ENCODE results near the gene CYP2W1. TPM values are rescaled to one million over a fixed set of nuclear protein-coding genes. Genes with fewer than 3 reads are reported as not detected.

Gene CYP2W1
- total and polyA plus RNA-seq, 3 donors from 2014 or later = 0.61 to 1.2 (median 0.71) TPM

GRCh38 chr7:952548-953441 lies 30.2 kb upstream of the CYP2W1 start:
- Histone ChIP-seq H3K27me3 (no peaks in the 10 kb centered on the region), H3K4me1 (no peaks in the 10 kb centered on the region), H3K27ac (no peak overlapping the region), H3K4me3 (no peak overlapping the region), H3K36me3 (ENCODE audit: low read depth, missing control alignments) (no peaks in the 10 kb centered on the region), H3K9me3 (no peaks in the 10 kb centered on the region)
- intact Hi-C loops (cut with DNase I; ENCODE audit: low total_unique reads) = no loop called here
- no peak for DNase-seq
- TF ChIP-seq POLR2A (IDR thresholded peaks at IDR 0.05) (no peak), CTCF (IDR thresholded peaks at IDR 0.05) (no peak)
- WGBS, 2 donors = 76 to 87% methylated on average over 3 to 19 of the region's 20 CpGs

GRCh38 chr7:953547-954327 lies 29.2 kb upstream of the CYP2W1 start:
- H3K27ac ChIP-seq = no peak overlapping the region
- H3K4me1 ChIP-seq = no peaks in the 10 kb centered on the region
- TF ChIP-seq POLR2A (IDR thresholded peaks at IDR 0.05) (no peak), CTCF (IDR thresholded peaks at IDR 0.05) (no peak)
- no peaks in the 10 kb centered on the region for H3K27me3 ChIP-seq
- WGBS, 2 donors = 5% methylated on average over 38 of the region's 78 CpGs; no CpG with 5 or more reads in 1 of the 2 donors
- DNase-seq = peak; percentile 50
- intact Hi-C loops (cut with DNase I; ENCODE audit: low total_unique reads) = no loop called here
- H3K9me3 ChIP-seq = no peaks in the 10 kb centered on the region
- H3K36me3 ChIP-seq (ENCODE audit: low read depth, missing control alignments) = no peaks in the 10 kb centered on the region
- peak overlapping the region; percentile 34 to 52 for H3K4me3 ChIP-seq

GRCh38 chr7:954330-955238 lies 28.4 kb upstream of the CYP2W1 start, which contains the start of gene ADAP1:
Gene ADAP1 (minus strand): TSS chr7:954680. CDS start chr7:954477, 203 bp downstream.
- Histone ChIP-seq H3K27me3 (no peaks in the 10 kb centered on the region), H3K9me3 (no peaks in the 10 kb centered on the region), H3K4me3 (peak within 1 kb of the TSS; percentile 34 to 52), H3K27ac (no peak within 1 kb of the TSS), H3K36me3 (ENCODE audit: low read depth, missing control alignments) (no peaks in the 10 kb centered on the region), H3K4me1 (no peaks in the 10 kb centered on the region)
- no peak for DNase-seq
- intact Hi-C loops (cut with DNase I; ENCODE audit: low total_unique reads) = no loop called here
- 8 to 46% methylated on average over 3 to 78 of the region's 115 CpGs for WGBS, 2 donors
- TF ChIP-seq POLR2A (IDR thresholded peaks at IDR 0.05) (no peak), CTCF (IDR thresholded peaks at IDR 0.05) (peak in 1 of 3 experiments; percentile 11)

- intact Hi-C loops (cut with DNase I; ENCODE audit: low total_unique reads) = no loop called here
- no peak overlapping the region for H3K27ac ChIP-seq
- H3K27me3 ChIP-seq = no peaks in the 10 kb centered on the region
- H3K4me1 ChIP-seq = peaks cover 8% of the 10 kb centered on the region
- H3K36me3 ChIP-seq (ENCODE audit: low read depth, missing control alignments) = no peaks in the 10 kb centered on the region
- WGBS, 2 donors = 83 to 86% methylated on average over 10 of the region's 10 CpGs
- H3K9me3 ChIP-seq = no peaks in the 10 kb centered on the region
- TF ChIP-seq CTCF (IDR thresholded peaks at IDR 0.05) (no peak), POLR2A (IDR thresholded peaks at IDR 0.05) (no peak)
- no peak for DNase-seq
- H3K4me3 ChIP-seq = no peak overlapping the region
Observed at GRCh38 chr7:956031-956430, 26.9 kb upstream of the CYP2W1 start.
